Aorta (tissue), 5 donors: ENCODE data around the gene LRP1B. TPM values are rescaled to one million over a fixed set of nuclear protein-coding genes. Genes with fewer than 3 reads are reported as not detected.

ENCODE experiments used
- ATAC-seq: fragments of 200-7000 bp; cut with Tn5 transposase; one replicate; pipeline ENCODE4 v1.9.1; 2022; ENCODE audit warnings: moderate library complexity; ENCODE audit not compliant: low FRiP score
- DNase-seq, 2 donors: peaks; one replicate each; pipeline ENCODE4 v3.0.0-alpha.2; 2020
- H3K27ac ChIP-seq, 2 donors: one replicate each; pipeline ENCODE4 v1.5.1; 2013; ENCODE audit warnings: low read length in 2 of 2, mild to moderate bottlenecking in 2 of 2, moderate library complexity in 2 of 2, control low read depth in 1 of 2, inconsistent platforms in 1 of 2, low read depth in 1 of 2
- H3K27me3 ChIP-seq, 2 donors: one replicate each; pipeline ENCODE4 v1.6.1; 2013; ENCODE audit warnings: control low read depth in 1 of 2, low read length in 1 of 2, mild to moderate bottlenecking in 1 of 2, moderate library complexity in 1 of 2; ENCODE audit not compliant: insufficient read depth in 2 of 2, control insufficient read depth in 1 of 2
- H3K36me3 ChIP-seq, 2 donors: one replicate each; pipeline ENCODE4 v1.6.1; 2013; ENCODE audit warnings: control low read depth in 1 of 2, low read length in 1 of 2, mild to moderate bottlenecking in 1 of 2; ENCODE audit not compliant: insufficient read depth in 2 of 2, control insufficient read depth in 1 of 2
- H3K4me1 ChIP-seq, 2 donors: one replicate each; pipeline ENCODE4 v1.6.1; 2013; ENCODE audit warnings: low read length in 2 of 2, control low read depth in 1 of 2, mild to moderate bottlenecking in 1 of 2, moderate library complexity in 1 of 2; ENCODE audit not compliant: insufficient read depth in 2 of 2, control insufficient read depth in 1 of 2
- H3K4me3 ChIP-seq, 2 donors: one replicate each; pipeline ENCODE4 v1.5.1; 2013; ENCODE audit warnings: low read length in 2 of 2, control low read depth in 1 of 2, mild to moderate bottlenecking in 1 of 2
- H3K9me3 ChIP-seq: one replicate; pipeline ENCODE4 v1.6.1; 2013; ENCODE audit warnings: mild to moderate bottlenecking, low read length; ENCODE audit not compliant: control insufficient read depth
- WGBS, 2 donors: extraction: QIAGEN DNeasy Blood & Tissue Kit; methylation state at CpG; one replicate each; pipeline ENCODE4 v1.1.7; 2013; 5-methylcytosine and 5-hydroxymethylcytosine counted together
- intact Hi-C, 2 donors: fragments of 100-400 bp; cut with DNase I; formaldehyde crosslinking; loops; one replicate each; pipeline versions ENCODE4 v1.14.2 to v1.15.0; 2022
- polyA plus RNA-seq, 2 donors: library from polyadenylated mRNA; stranded (reverse); fragments of 200-250 nt; gene quantifications; one replicate each; pipeline ENCODE4 v1.2.3, GENCODE V29; 2013
- total RNA-seq, 2 donors: library from RNA; stranded (reverse); fragmentation: NEBNext Ultra II Directional; extraction: Animal tissue kit (Norgen Biotek cat#: 25700); gene quantifications; one replicate each; pipeline ENCODE4 v1.2.1, GENCODE V29; 2021
- donor health status: healthy with polysubstance abuse.
- donor health status: Bipolar disorder and iron deficiency.
- donor health status: DM: no; HTN: no; CAD: no.
- donor health status: DM: no; HTN: no; CAD: no.
- donor health status: DM: yes; HTN: yes; CAD: no.

Gene LRP1B
- total and polyA plus RNA-seq, 4 donors, result 0.33 to 0.94 TPM; not detected in 2

- Histone ChIP-seq H3K27ac (no peak overlapping the region), H3K4me3 (no peak overlapping the region), H3K36me3 (no peaks in the 10 kb centered on the region), H3K4me1 (no peaks in the 10 kb centered on the region), H3K27me3 (no peaks in the 10 kb centered on the region), H3K9me3 (no peaks in the 10 kb centered on the region)
- no peak for DNase-seq
- ATAC-seq, result no peak
- intact Hi-C loops, result no loop called here
- WGBS, 2 donors, result 91 to 93% methylated on average over 2 of the region's 2 CpGs
Measured at GRCh38 chr2:141519906-141520305, 610.9 kb downstream of the LRP1B start.

GRCh38 chr2:141517852-141518421, 612.9 kb downstream of the LRP1B start:
- WGBS, 2 donors, result 80 to 85% methylated on average over 2 of the region's 2 CpGs
- DNase-seq (no peak), ATAC-seq (no peak)
- Histone ChIP-seq H3K27me3 (no peaks in the 10 kb centered on the region), H3K27ac (no peak overlapping the region), H3K4me1 (no peaks in the 10 kb centered on the region), H3K9me3 (no peaks in the 10 kb centered on the region), H3K4me3 (no peak overlapping the region), H3K36me3 (no peaks in the 10 kb centered on the region)
- intact Hi-C loops, result no loop called here

GRCh38 chr2:141517180-141517851, 613.5 kb downstream of the LRP1B start:
- no peaks in the 10 kb centered on the region for H3K27me3 ChIP-seq
- no peak overlapping the region for H3K4me3 ChIP-seq
- H3K36me3 ChIP-seq, result no peaks in the 10 kb centered on the region
- no peak for ATAC-seq
- DNase-seq, result no peak
- intact Hi-C loops, result no loop called here
- no peaks in the 10 kb centered on the region for H3K9me3 ChIP-seq
- no peaks in the 10 kb centered on the region for H3K4me1 ChIP-seq
- WGBS, 2 donors, result 70 to 75% methylated on average over 5 of the region's 5 CpGs
- H3K27ac ChIP-seq, result no peak overlapping the region

- Histone ChIP-seq H3K4me1 (no peaks in the 10 kb centered on the region), H3K4me3 (no peak overlapping the region), H3K27me3 (no peaks in the 10 kb centered on the region), H3K27ac (no peak overlapping the region), H3K36me3 (no peaks in the 10 kb centered on the region), H3K9me3 (no peaks in the 10 kb centered on the region)
- no peak for ATAC-seq
- intact Hi-C loops, result no loop called here
- no peak for DNase-seq
Measured at GRCh38 chr2:141515931-141516330, 614.9 kb downstream of the LRP1B start.

- ATAC-seq, result no peak
- DNase-seq, result no peak
- H3K4me3 ChIP-seq, result no peak overlapping the region
- H3K9me3 ChIP-seq, result no peaks in the 10 kb centered on the region
- H3K36me3 ChIP-seq, result no peaks in the 10 kb centered on the region
- intact Hi-C loops, result no loop called here
- H3K4me1 ChIP-seq, result no peaks in the 10 kb centered on the region
- no peaks in the 10 kb centered on the region for H3K27me3 ChIP-seq
- WGBS, 2 donors, result 48% methylated on average over 2 of the region's 2 CpGs
- no peak overlapping the region for H3K27ac ChIP-seq
Measured at GRCh38 chr2:141513853-141514252, 617.0 kb downstream of the LRP1B start.

GRCh38 chr2:141508806-141509595, 621.8 kb downstream of the LRP1B start:
- 31 to 37% methylated on average over 5 of the region's 5 CpGs for WGBS, 2 donors
- Histone ChIP-seq H3K4me1 (no peaks in the 10 kb centered on the region), H3K4me3 (no peak overlapping the region), H3K27me3 (no peaks in the 10 kb centered on the region), H3K36me3 (no peaks in the 10 kb centered on the region), H3K27ac (no peak overlapping the region), H3K9me3 (no peaks in the 10 kb centered on the region)
- ATAC-seq, result no peak
- intact Hi-C loops, result no loop called here
- DNase-seq, result no peak

- Histone ChIP-seq H3K27ac (no peak overlapping the region), H3K36me3 (no peaks in the 10 kb centered on the region), H3K4me3 (no peak overlapping the region), H3K27me3 (no peaks in the 10 kb centered on the region), H3K9me3 (no peaks in the 10 kb centered on the region), H3K4me1 (no peaks in the 10 kb centered on the region)
- ATAC-seq, result no peak
- no peak for DNase-seq
- intact Hi-C loops, result no loop called here
Measured at GRCh38 chr2:141508086-141508752, 622.6 kb downstream of the LRP1B start.

GRCh38 chr2:141506135-141506534, 624.7 kb downstream of the LRP1B start:
- Histone ChIP-seq H3K27me3 (no peaks in the 10 kb centered on the region), H3K27ac (no peak overlapping the region), H3K4me3 (no peak overlapping the region), H3K4me1 (no peaks in the 10 kb centered on the region), H3K9me3 (no peaks in the 10 kb centered on the region), H3K36me3 (no peaks in the 10 kb centered on the region)
- ATAC-seq, result no peak
- intact Hi-C loops, result no loop called here
- no peak for DNase-seq
- WGBS, 2 donors, result 60 to 68% methylated on average over 2 of the region's 2 CpGs
